GM21360 (cell line): ENCODE data around the gene GRAPL.
A peak's percentile ranks its signal among the peaks of the same experiment; 100 is the strongest.
"Not testable (repeated sequence)": the region's sequence is repeated elsewhere in the genome, so short reads cannot be mapped to it uniquely, and the experiment has no call there.

Experiments
- ATAC-seq: cut with Tn5 transposase; IDR thresholded peaks from one replicate; pipeline ENCODE4 v1.9.1; 2021; ENCODE audit warnings: mild to moderate bottlenecking, moderate library complexity; ENCODE audit not compliant: unreplicated experiment

GRAPL gene

GRCh38 chr17:19136138-19136537 is 8.7 kb downstream of the GRAPL start:
- ATAC-seq: not testable (repeated sequence)

- not testable (repeated sequence) for ATAC-seq
These were observed 9.2 kb downstream of the GRAPL start for GRCh38 chr17:19136605-19137004.

- not testable (repeated sequence) for ATAC-seq
These were observed 10.6 kb downstream of the GRAPL start for GRCh38 chr17:19137959-19138358.

- not testable (repeated sequence) for ATAC-seq
These were observed 14.2 kb downstream of the GRAPL start for GRCh38 chr17:19141366-19142155.

GRCh38 chr17:19142419-19142818 is 15.0 kb downstream of the GRAPL start:
- ATAC-seq: not testable (repeated sequence)

- not testable (repeated sequence) for ATAC-seq
These were observed 15.8 kb downstream of the GRAPL start for GRCh38 chr17:19143097-19143777.

GRCh38 chr17:19144373-19144772 is 17.0 kb downstream of the GRAPL start:
- ATAC-seq: not testable (repeated sequence)

GRCh38 chr17:19145471-19145870 is 18.1 kb downstream of the GRAPL start:
- ATAC-seq: not testable (repeated sequence)

GRCh38 chr17:19150678-19151615 is 23.6 kb downstream of the GRAPL start:
- not testable (repeated sequence) for ATAC-seq

GRCh38 chr17:19157628-19158027 is 30.2 kb downstream of the GRAPL start:
- not testable (repeated sequence) for ATAC-seq

- ATAC-seq: not testable (repeated sequence)
These were observed 31.1 kb downstream of the GRAPL start for GRCh38 chr17:19158478-19158877.

GRCh38 chr17:19158938-19159337 is 31.5 kb downstream of the GRAPL start:
- not testable (repeated sequence) for ATAC-seq

- ATAC-seq: not testable (repeated sequence)
These were observed 34.1 kb downstream of the GRAPL start for GRCh38 chr17:19161308-19162107.

- ATAC-seq: not testable (repeated sequence)
These were observed 35.2 kb downstream of the GRAPL start for GRCh38 chr17:19162384-19163216.

- ATAC-seq: not testable (repeated sequence)
These were observed 47.0 kb downstream of the GRAPL start for GRCh38 chr17:19174422-19174821.

- not testable (repeated sequence) for ATAC-seq
These were observed 48.0 kb downstream of the GRAPL start for GRCh38 chr17:19175410-19175809.

GRCh38 chr17:19181040-19181875 is 53.9 kb downstream of the GRAPL start:
- ATAC-seq: peak; percentile 67
